Measurements from ENCODE around the gene ATG9B.

DNA sequence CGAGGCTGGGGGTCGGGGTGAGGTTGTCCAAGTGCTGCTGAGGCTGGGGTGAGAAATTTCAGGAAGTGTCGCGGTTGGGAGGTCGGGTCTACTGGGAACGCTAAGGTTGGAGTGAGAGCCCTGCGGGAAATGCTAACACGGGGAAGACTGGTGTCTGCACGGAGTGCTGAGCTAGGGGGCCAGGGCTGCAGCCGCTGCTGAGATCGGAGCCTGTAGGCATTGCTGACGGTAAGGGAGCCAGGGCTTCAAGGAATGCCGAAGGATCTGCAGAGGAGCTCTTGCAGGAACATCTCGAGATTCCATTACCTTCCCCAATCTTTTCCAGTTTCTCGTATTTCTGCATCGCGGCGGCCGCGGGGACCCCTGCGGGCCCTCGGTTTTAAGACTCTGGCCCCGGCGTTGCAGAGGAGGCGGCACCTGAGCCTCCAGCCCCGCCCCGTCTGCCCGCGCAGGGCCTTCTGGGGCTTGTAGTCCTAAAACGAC is 33.3 kb upstream of the ATG9B start, which contains the start of gene CDK5:
- TF ChIP-seq, protein P1, sequence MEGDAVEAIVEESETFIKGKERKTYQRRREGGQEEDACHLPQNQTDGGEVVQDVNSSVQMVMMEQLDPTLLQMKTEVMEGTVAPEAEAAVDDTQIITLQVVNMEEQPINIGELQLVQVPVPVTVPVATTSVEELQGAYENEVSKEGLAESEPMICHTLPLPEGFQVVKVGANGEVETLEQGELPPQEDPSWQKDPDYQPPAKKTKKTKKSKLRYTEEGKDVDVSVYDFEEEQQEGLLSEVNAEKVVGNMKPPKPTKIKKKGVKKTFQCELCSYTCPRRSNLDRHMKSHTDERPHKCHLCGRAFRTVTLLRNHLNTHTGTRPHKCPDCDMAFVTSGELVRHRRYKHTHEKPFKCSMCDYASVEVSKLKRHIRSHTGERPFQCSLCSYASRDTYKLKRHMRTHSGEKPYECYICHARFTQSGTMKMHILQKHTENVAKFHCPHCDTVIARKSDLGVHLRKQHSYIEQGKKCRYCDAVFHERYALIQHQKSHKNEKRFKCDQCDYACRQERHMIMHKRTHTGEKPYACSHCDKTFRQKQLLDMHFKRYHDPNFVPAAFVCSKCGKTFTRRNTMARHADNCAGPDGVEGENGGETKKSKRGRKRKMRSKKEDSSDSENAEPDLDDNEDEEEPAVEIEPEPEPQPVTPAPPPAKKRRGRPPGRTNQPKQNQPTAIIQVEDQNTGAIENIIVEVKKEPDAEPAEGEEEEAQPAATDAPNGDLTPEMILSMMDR (IDR thresholded peaks at IDR 0.05; ENCODE audit: insufficient read depth, low read length): no peak
- TF ChIP-seq, protein P2, sequence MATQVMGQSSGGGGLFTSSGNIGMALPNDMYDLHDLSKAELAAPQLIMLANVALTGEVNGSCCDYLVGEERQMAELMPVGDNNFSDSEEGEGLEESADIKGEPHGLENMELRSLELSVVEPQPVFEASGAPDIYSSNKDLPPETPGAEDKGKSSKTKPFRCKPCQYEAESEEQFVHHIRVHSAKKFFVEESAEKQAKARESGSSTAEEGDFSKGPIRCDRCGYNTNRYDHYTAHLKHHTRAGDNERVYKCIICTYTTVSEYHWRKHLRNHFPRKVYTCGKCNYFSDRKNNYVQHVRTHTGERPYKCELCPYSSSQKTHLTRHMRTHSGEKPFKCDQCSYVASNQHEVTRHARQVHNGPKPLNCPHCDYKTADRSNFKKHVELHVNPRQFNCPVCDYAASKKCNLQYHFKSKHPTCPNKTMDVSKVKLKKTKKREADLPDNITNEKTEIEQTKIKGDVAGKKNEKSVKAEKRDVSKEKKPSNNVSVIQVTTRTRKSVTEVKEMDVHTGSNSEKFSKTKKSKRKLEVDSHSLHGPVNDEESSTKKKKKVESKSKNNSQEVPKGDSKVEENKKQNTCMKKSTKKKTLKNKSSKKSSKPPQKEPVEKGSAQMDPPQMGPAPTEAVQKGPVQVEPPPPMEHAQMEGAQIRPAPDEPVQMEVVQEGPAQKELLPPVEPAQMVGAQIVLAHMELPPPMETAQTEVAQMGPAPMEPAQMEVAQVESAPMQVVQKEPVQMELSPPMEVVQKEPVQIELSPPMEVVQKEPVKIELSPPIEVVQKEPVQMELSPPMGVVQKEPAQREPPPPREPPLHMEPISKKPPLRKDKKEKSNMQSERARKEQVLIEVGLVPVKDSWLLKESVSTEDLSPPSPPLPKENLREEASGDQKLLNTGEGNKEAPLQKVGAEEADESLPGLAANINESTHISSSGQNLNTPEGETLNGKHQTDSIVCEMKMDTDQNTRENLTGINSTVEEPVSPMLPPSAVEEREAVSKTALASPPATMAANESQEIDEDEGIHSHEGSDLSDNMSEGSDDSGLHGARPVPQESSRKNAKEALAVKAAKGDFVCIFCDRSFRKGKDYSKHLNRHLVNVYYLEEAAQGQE (IDR thresholded peaks at IDR 0.05; ENCODE audit: insufficient replicate concordance, low read depth): no peak
- no peak for TF ChIP-seq POLR2AphosphoS5 (IDR thresholded peaks at IDR 0.05; ENCODE audit: low read depth)
- TF ChIP-seq GABPA (IDR thresholded peaks at IDR 0.05; ENCODE audit: low read depth): no peak
- peak; percentile 45; the same call in 1 of the 2 replicates for TF ChIP-seq SPI1 (IDR thresholded peaks at IDR 0.05; ENCODE audit: borderline replicate concordance, low read depth)

Data from HL-60 (cell line).